B cell (primary cell): ENCODE results near the gene MPIG6B. TPM values are rescaled to one million over a fixed set of nuclear protein-coding genes. Genes with fewer than 3 reads are reported as not detected.

ENCODE experiments used
- ATAC-seq: fragments of 200-7000 bp; cut with Tn5 transposase; one replicate; pipeline ENCODE4 v1.10.0; 2021; ENCODE audit warnings: low read depth, mild to moderate bottlenecking, moderate number of reproducible peaks, moderate library complexity
- CTCF ChIA-PET: fragments of 350-600 bp; sonication (Branson Sonifier 250); formaldehyde crosslinking; loops from one replicate; lab custom pipeline; 2021; ENCODE audit warnings: antibody characterized with exemption, inconsistent platforms; lab: Charles Lee
- POLR2A ChIA-PET: fragments of 350-600 bp; sonication (Branson Sonifier 250); formaldehyde crosslinking; loops from one replicate; lab custom pipeline; 2021; ENCODE audit warnings: antibody characterized with exemption; lab: Charles Lee
- DNase-seq: peaks from one replicate; pipeline ENCODE4 v3.0.0; 2013
- H2AFZ ChIP-seq: 2 replicates; pipeline ENCODE4 v1.6.1; 2012; ENCODE audit warnings: mild to moderate bottlenecking, low read depth, low read length; ENCODE audit not compliant: insufficient read depth, poor library complexity, severe bottlenecking
- H3K27ac ChIP-seq, 2 donors: 1 replicate in 1 of 2; 2 replicates in 1 of 2; pipeline ENCODE4 v1.5.1; 2012 to 2013; ENCODE audit warnings: low read length in 2 of 2, mild to moderate bottlenecking in 2 of 2, moderate library complexity in 1 of 2
- H3K27me3 ChIP-seq, 4 experiments: fragments of 200-600 bp in 1 of 4; sonication (generic) in 1 of 4; replicated peaks in 1 of 4; 1 replicate in 2 of 4; 2 replicates in 2 of 4; pipeline versions ENCODE4 v1.6.1 to v1.7.0; 2013 to 2016; ENCODE audit warnings: low read length in 3 of 4, mild to moderate bottlenecking in 2 of 4, mixed read lengths in 1 of 4, moderate library complexity in 1 of 4; ENCODE audit not compliant: insufficient read depth in 4 of 4, control insufficient read depth in 3 of 4; ENCODE audit errors: control extremely low read depth in 1 of 4
- H3K36me3 ChIP-seq, 2 experiments: replicated peaks in 1 of 2; 1 replicate in 1 of 2; 2 replicates in 1 of 2; pipeline versions ENCODE4 v1.6.1 to v1.7.1; 2013; ENCODE audit warnings: low read length in 1 of 2; ENCODE audit not compliant: insufficient read depth in 2 of 2, control insufficient read depth in 1 of 2; ENCODE audit errors: control extremely low read depth in 1 of 2, extremely low read depth in 1 of 2
- H3K4me1 ChIP-seq, 2 donors: fragments of 200-600 bp in 1 of 2; sonication (generic) in 1 of 2; 1 replicate in 1 of 2; 2 replicates in 1 of 2; pipeline versions ENCODE4 v1.5.1 to v1.6.1; 2013 to 2017; ENCODE audit warnings: low read length in 2 of 2; ENCODE audit not compliant: control insufficient read depth in 2 of 2, insufficient read depth in 2 of 2
- H3K4me2 ChIP-seq: replicated peaks from 2 replicates; pipeline ENCODE3; 2012; ENCODE audit warnings: mild to moderate bottlenecking, low read depth, low read length; ENCODE audit not compliant: poor library complexity, severe bottlenecking
- H3K4me3 ChIP-seq, 5 experiments: fragments of 200-600 bp in 1 of 5; sonication (generic) in 1 of 5; 1 replicate in 3 of 5; 2 replicates in 2 of 5; pipeline versions ENCODE4 v1.5.1 to v1.7.0; 2011 to 2016; ENCODE audit warnings: low read length in 4 of 5, mild to moderate bottlenecking in 4 of 5, low read depth in 2 of 5, control low read depth in 1 of 5, moderate library complexity in 1 of 5; ENCODE audit not compliant: insufficient read depth in 1 of 5; ENCODE audit errors: control extremely low read depth in 1 of 5, extremely low read depth in 1 of 5
- H3K79me2 ChIP-seq: fragments of 200-600 bp; sonication (generic); one replicate; pipeline ENCODE4 v1.6.0; 2016; ENCODE audit warnings: low read length; ENCODE audit not compliant: control insufficient read depth, insufficient read depth
- H3K9ac ChIP-seq: fragments of 200-600 bp; sonication (generic); 2 replicates; pipeline ENCODE4 v1.6.1; 2017; ENCODE audit warnings: mild to moderate bottlenecking, low read length, moderate library complexity
- H3K9me3 ChIP-seq, 3 donors: one replicate each; pipeline versions ENCODE4 v1.6.1 to v1.7.1; 2013; ENCODE audit warnings: low read length in 2 of 3; ENCODE audit not compliant: control insufficient read depth in 2 of 3, insufficient read depth in 1 of 3; ENCODE audit errors: control extremely low read depth in 1 of 3
- H4K20me1 ChIP-seq: 2 replicates; pipeline ENCODE4 v1.6.0; 2012; ENCODE audit warnings: mild to moderate bottlenecking, low read length; ENCODE audit not compliant: insufficient read depth, control insufficient read depth, poor library complexity, severe bottlenecking
- H3K27ac Mint-ChIP-seq: one replicate; pipeline ENCODE4 v1.8.0; 2021; ENCODE audit warnings: mixed read lengths
- H3K27me3 Mint-ChIP-seq: one replicate; pipeline ENCODE4 v1.8.0; 2021; ENCODE audit warnings: mixed read lengths
- H3K4me1 Mint-ChIP-seq: one replicate; pipeline ENCODE4 v1.8.0; 2021; ENCODE audit warnings: mixed read lengths
- H3K4me3 Mint-ChIP-seq: one replicate; pipeline ENCODE4 v1.8.0; 2021; ENCODE audit warnings: mixed read lengths
- H3K9me3 Mint-ChIP-seq: one replicate; pipeline ENCODE4 v1.8.0; 2022; ENCODE audit warnings: mixed read lengths; ENCODE audit not compliant: insufficient read depth
- CTCF ChIP-seq: fragments of 200-600 bp; IDR thresholded peaks from one replicate; pipeline ENCODE4 v1.8.0; 2022; ENCODE audit warnings: antibody characterized with exemption, mild to moderate bottlenecking
- EZH2 ChIP-seq: IDR thresholded peaks from 2 replicates; pipeline ENCODE4 v1.6.1; 2012; ENCODE audit warnings: borderline replicate concordance, low read depth, mild to moderate bottlenecking, moderate library complexity, low read length; ENCODE audit not compliant: insufficient read depth, poor library complexity, severe bottlenecking
- WGBS: methylation state at CpG from one replicate; pipeline ENCODE4 v1.1.5; 2013; ENCODE audit warnings: missing lambda C conversion rate; ENCODE audit not compliant: insufficient coverage; 5-methylcytosine and 5-hydroxymethylcytosine counted together
- intact Hi-C: fragments of 100-400 bp; cut with micrococcal nuclease; formaldehyde crosslinking; loops from one replicate; pipeline ENCODE4 v1.10.0; 2022
- polyA plus RNA-seq: library from polyadenylated mRNA; depleted of rRNA; stranded (reverse); fragments of >200 nt; gene quantifications from 2 replicates; pipeline ENCODE4 v1.2.3, GENCODE V29; 2012
- total RNA-seq, 2 donors: library from RNA; stranded (reverse); fragments of 120-200 nt in 1 of 2; gene quantifications; 1 replicate in 1 of 2; 2 replicates in 1 of 2; pipeline versions ENCODE4 v1.2.3 to v1.2.4, GENCODE V29; 2013 to 2022

The MPIG6B gene
- total and polyA plus RNA-seq, 2 donors (not counting 1 experiment from before 2014, with no cell fraction given) = 0.54 to 1.6 TPM

GRCh38 chr6:31736021-31736767 is 13.0 kb downstream of the MPIG6B start, which contains the start of gene CLIC1:
Gene CLIC1, minus strand, starts transcription at chr6:31736530. Its CDS starts 230 bp downstream, at chr6:31736300.
- peak within 1 kb of the TSS; percentile 82 for H3K4me2 ChIP-seq
- Mint-ChIP-seq H3K4me1 (peaks cover 83% of the 10 kb centered on the region), H3K27me3 (no peaks in the 10 kb centered on the region), H3K27ac (peak within 1 kb of the TSS; percentile 91), H3K4me3 (peak within 1 kb of the TSS; percentile 100), H3K9me3 (no peaks in the 10 kb centered on the region)
- peak; percentile 84 for DNase-seq
- H4K20me1 ChIP-seq = peaks cover 7% of the 10 kb centered on the region
- CTCF ChIA-PET = interaction anchor here (6.1 to 7.8 kb wide), 4 partner anchors 7 to 94 kb away, joined by 34 to 90 read pairs (median 48); partner anchors contain the start of gene DDAH2
- H2AFZ ChIP-seq = peak within 1 kb of the TSS; percentile 63
- H3K4me3 ChIP-seq = peak within 1 kb of the TSS; percentile 73 to 99 (median 87)
- H3K79me2 ChIP-seq = peaks cover 54% of the 10 kb centered on the region
- peak within 1 kb of the TSS; percentile 81 to 96 for H3K27ac ChIP-seq
- H3K9me3 ChIP-seq = no peaks in the 10 kb centered on the region
- peaks cover 4 to 31% of the 10 kb centered on the region in 2 experiments for H3K36me3 ChIP-seq
- 0% methylated on average over 11 of the region's 24 CpGs for WGBS
- TF ChIP-seq EZH2 = no peak
- no peak for TF ChIP-seq CTCF
- POLR2A ChIA-PET = interaction anchor here (0.6 to 3.1 kb wide), 8 partner anchors 9 to 1024 kb away, joined by 3 to 16 read pairs (median 6); partner anchors contain the start of genes ABHD16A, BAG6, CSNK2B and HSPA1A
- peak within 1 kb of the TSS; percentile 91 for H3K9ac ChIP-seq
- peaks cover 53 to 57% of the 10 kb centered on the region in 2 donors for H3K4me1 ChIP-seq
- intact Hi-C loops = loop anchor here (5.0 to 10.0 kb wide), 5 partner anchors 69 to 459 kb away; partner anchors contain the start of genes CSNK2B, DDX39B, DXO and EHMT2
- peak; percentile 43 for ATAC-seq
- H3K27me3 ChIP-seq = no peaks in the 10 kb centered on the region
